Measurements from ENCODE around the gene TBRG4.

DNA sequence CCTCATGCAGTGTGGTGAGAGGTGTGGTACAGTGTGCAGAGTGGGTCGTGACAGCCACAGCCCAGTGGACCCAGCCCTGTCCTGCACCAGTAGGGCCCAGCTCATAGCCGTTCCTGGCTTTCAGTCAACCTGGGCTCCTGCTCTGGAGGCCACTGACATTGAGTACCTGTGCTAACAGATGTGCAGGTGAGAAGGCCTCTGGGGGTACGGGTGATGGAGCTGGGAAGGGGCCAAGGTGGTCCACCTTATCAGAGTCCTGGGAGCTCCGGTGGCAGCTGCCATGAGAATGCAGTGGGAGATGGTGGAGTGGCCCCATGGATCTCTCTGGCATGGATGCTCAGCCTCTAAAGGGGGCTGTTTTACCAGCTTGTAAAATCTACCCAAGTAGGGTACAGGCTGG, 6.1 kb upstream of the TBRG4 start:
- TF ChIP-seq, protein P1, sequence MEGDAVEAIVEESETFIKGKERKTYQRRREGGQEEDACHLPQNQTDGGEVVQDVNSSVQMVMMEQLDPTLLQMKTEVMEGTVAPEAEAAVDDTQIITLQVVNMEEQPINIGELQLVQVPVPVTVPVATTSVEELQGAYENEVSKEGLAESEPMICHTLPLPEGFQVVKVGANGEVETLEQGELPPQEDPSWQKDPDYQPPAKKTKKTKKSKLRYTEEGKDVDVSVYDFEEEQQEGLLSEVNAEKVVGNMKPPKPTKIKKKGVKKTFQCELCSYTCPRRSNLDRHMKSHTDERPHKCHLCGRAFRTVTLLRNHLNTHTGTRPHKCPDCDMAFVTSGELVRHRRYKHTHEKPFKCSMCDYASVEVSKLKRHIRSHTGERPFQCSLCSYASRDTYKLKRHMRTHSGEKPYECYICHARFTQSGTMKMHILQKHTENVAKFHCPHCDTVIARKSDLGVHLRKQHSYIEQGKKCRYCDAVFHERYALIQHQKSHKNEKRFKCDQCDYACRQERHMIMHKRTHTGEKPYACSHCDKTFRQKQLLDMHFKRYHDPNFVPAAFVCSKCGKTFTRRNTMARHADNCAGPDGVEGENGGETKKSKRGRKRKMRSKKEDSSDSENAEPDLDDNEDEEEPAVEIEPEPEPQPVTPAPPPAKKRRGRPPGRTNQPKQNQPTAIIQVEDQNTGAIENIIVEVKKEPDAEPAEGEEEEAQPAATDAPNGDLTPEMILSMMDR (conservative IDR thresholded peaks at IDR 0.05; ENCODE audit: low read depth, low read length): no peak
- TF ChIP-seq EZH2phosphoT487 (IDR thresholded peaks at IDR 0.05; ENCODE audit: borderline replicate concordance, low read length) (no peak), EZH2 (IDR thresholded peaks at IDR 0.05; ENCODE audit: low read length, unreplicated experiment) (no peak)
